ENCODE data around the gene FCER1G. TPM values are rescaled to one million over a fixed set of nuclear protein-coding genes. Genes with fewer than 3 reads are reported as not detected.

The FCER1G gene
- total RNA-seq, 1 experiment from 2014 or later = not detected

DNA sequence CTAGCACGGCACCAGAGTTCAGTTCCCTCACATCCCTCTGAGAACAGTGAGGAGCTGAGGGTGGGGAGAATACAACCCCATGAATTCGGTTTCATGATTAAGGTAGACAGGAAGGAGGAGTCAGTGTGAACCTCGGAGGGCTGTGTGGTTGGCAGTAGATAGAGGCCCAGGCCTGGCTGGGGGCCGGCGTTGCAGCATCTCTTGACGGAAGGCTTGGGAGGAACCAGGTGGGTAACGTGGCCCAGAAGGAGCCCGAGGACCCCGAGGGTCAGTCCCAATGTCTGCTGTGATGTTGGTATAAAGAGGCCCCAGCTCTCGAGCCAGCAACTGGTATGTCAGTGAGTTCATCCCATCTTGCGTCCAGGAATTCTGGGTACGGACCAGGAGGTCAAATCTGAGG is 43.4 kb upstream of the FCER1G start:
- no peak overlapping the region for H2AFZ ChIP-seq
- peaks cover 10% of the 10 kb centered on the region for H3K79me2 ChIP-seq (ENCODE audit: low read depth)
- no peaks in the 10 kb centered on the region for H4K20me1 ChIP-seq (ENCODE audit: insufficient read depth)
- peaks cover 11% of the 10 kb centered on the region for H3K36me3 ChIP-seq (ENCODE audit: low read depth)
- H3K4me3 ChIP-seq = no peak overlapping the region
- peaks cover 7% of the 10 kb centered on the region; the same call in 1 of the 2 replicates for H3F3A ChIP-seq (ENCODE audit: insufficient read depth, low read depth)
- no peak overlapping the region for H3K27ac ChIP-seq
- H3K4me2 ChIP-seq = no peak overlapping the region
- DNase-seq = no peak
- peaks cover 12% of the 10 kb centered on the region for H3K4me1 ChIP-seq (replicated peaks; ENCODE audit: insufficient read depth)
- no peaks in the 10 kb centered on the region for H3K9me2 ChIP-seq (ENCODE audit: insufficient read depth)
- POLR2A ChIA-PET (ENCODE audit: unreplicated experiment) = no interaction called here
- H3K9me3 ChIP-seq (ENCODE audit: insufficient read depth, low read depth) = no peaks in the 10 kb centered on the region
- no TSS peak for BruUV-seq (replicated peaks)
- CTCF ChIA-PET = interaction anchor here (0.5 kb wide), 1 partner anchor 1142 kb away, joined by 4 read pairs; no protein-coding TSS in a partner anchor
- intact Hi-C loops (cut with micrococcal nuclease; ENCODE audit: unreplicated experiment) = no loop called here
- H3K27me3 ChIP-seq (ENCODE audit: insufficient read depth, low read depth) = no peaks in the 10 kb centered on the region
- TF ChIP-seq EZH2 (IDR thresholded peaks at IDR 0.05; ENCODE audit: low read depth) = no peak

DNA sequence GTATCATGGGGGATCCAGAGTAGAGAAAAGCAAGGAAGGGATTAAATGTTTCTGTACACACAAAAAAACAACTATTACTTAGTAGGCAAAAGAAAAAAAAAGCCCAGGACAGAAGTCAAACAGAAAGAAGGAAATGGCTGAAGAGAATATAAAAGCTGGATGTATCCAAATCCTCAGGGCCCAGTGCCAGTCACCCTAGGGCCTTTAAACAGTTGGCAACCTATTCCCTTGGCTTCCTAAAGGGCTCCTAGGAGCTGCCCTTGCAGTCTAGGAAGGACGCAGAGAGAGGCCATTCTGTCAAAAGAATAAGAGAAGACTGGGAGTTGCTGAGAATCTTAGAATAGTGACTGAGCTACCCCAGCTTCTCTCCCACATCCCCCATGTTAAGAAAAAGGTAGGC is 42.7 kb upstream of the FCER1G start:
- TF ChIP-seq EZH2 (IDR thresholded peaks at IDR 0.05; ENCODE audit: low read depth) = no peak
- TF ChIP-seq, protein P1, sequence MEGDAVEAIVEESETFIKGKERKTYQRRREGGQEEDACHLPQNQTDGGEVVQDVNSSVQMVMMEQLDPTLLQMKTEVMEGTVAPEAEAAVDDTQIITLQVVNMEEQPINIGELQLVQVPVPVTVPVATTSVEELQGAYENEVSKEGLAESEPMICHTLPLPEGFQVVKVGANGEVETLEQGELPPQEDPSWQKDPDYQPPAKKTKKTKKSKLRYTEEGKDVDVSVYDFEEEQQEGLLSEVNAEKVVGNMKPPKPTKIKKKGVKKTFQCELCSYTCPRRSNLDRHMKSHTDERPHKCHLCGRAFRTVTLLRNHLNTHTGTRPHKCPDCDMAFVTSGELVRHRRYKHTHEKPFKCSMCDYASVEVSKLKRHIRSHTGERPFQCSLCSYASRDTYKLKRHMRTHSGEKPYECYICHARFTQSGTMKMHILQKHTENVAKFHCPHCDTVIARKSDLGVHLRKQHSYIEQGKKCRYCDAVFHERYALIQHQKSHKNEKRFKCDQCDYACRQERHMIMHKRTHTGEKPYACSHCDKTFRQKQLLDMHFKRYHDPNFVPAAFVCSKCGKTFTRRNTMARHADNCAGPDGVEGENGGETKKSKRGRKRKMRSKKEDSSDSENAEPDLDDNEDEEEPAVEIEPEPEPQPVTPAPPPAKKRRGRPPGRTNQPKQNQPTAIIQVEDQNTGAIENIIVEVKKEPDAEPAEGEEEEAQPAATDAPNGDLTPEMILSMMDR (conservative IDR thresholded peaks at IDR 0.05) = no peak
- no peak for DNase-seq
- H2AFZ ChIP-seq = no peak overlapping the region
- no peak overlapping the region for H3K27ac ChIP-seq
- H3K4me2 ChIP-seq = no peak overlapping the region
- POLR2A ChIA-PET (ENCODE audit: unreplicated experiment) = no interaction called here
- peaks cover 2% of the 10 kb centered on the region; the same call in 1 of the 2 replicates for H3F3A ChIP-seq (ENCODE audit: insufficient read depth, low read depth)
- H3K9me2 ChIP-seq (ENCODE audit: insufficient read depth) = no peaks in the 10 kb centered on the region
- no TSS peak for BruUV-seq (replicated peaks)
- no peaks in the 10 kb centered on the region for H4K20me1 ChIP-seq (ENCODE audit: insufficient read depth)
- CTCF ChIA-PET = no interaction called here
- peaks cover 8% of the 10 kb centered on the region for H3K4me1 ChIP-seq (replicated peaks; ENCODE audit: insufficient read depth)
- intact Hi-C loops (cut with micrococcal nuclease; ENCODE audit: unreplicated experiment) = no loop called here
- peaks cover 14% of the 10 kb centered on the region for H3K79me2 ChIP-seq (ENCODE audit: low read depth)
- H3K4me3 ChIP-seq = no peak overlapping the region
- H3K27me3 ChIP-seq (ENCODE audit: insufficient read depth, low read depth) = no peaks in the 10 kb centered on the region
- H3K9me3 ChIP-seq (ENCODE audit: insufficient read depth, low read depth) = no peaks in the 10 kb centered on the region
- peaks cover 11% of the 10 kb centered on the region for H3K36me3 ChIP-seq (ENCODE audit: low read depth)

DNA sequence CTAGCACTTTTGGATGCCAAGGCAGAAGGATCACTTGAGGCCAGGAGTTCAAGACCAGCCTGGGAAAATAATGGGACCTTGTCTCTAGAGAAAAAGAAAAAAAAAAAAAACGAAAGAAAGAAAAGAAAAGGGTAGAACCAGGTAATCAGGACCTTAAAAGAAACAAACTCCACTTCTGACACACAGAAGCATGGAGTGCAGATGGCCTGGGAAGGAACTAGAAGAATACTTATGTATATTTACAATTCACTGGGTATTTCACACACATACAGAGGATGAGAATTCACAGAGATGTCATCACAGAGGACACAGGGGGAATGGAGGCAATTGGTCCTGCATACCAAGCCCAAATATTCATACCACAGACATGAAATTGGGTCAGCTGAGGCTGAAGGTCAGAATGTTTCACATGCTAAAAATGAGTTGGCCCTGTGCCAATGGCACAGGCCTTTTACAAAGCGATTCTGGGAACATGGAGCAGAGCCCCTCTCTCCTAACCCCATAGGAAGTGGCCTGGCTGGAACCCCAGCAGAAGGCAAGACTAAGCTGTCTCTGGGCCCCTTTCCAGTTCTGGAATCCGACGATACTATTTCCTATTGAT is 42.2 kb upstream of the FCER1G start:
- intact Hi-C loops (cut with micrococcal nuclease; ENCODE audit: unreplicated experiment) = no loop called here

More for the DNA sequence above, 42.2 kb upstream of the FCER1G start:
- no peaks in the 10 kb centered on the region for H3K27me3 ChIP-seq (ENCODE audit: insufficient read depth, low read depth)
- H4K20me1 ChIP-seq (ENCODE audit: insufficient read depth) = no peaks in the 10 kb centered on the region
- no peaks in the 10 kb centered on the region for H3K9me3 ChIP-seq (ENCODE audit: insufficient read depth, low read depth)
- peaks cover 14% of the 10 kb centered on the region for H3K79me2 ChIP-seq (ENCODE audit: low read depth)
- CTCF ChIA-PET = no interaction called here
- peaks cover 10% of the 10 kb centered on the region for H3K4me1 ChIP-seq (replicated peaks; ENCODE audit: insufficient read depth)
- TF ChIP-seq EZH2 (IDR thresholded peaks at IDR 0.05; ENCODE audit: low read depth) = no peak
- TF ChIP-seq, protein P1 (conservative IDR thresholded peaks at IDR 0.05) = no peak
- POLR2A ChIA-PET (ENCODE audit: unreplicated experiment) = no interaction called here
- H3F3A ChIP-seq (ENCODE audit: insufficient read depth, low read depth) = peaks cover 5% of the 10 kb centered on the region; the same call in 1 of the 2 replicates
- no peak overlapping the region for H3K27ac ChIP-seq
- BruUV-seq (replicated peaks) = no TSS peak
- no peak for DNase-seq
- H2AFZ ChIP-seq = no peak overlapping the region
- H3K4me2 ChIP-seq = no peak overlapping the region
- H3K36me3 ChIP-seq (ENCODE audit: low read depth) = peaks cover 11% of the 10 kb centered on the region
- H3K9me2 ChIP-seq (ENCODE audit: insufficient read depth) = no peaks in the 10 kb centered on the region
- H3K4me3 ChIP-seq = no peak overlapping the region

Data from PC-9 (cell line).